Lung (tissue), 12 donors: ENCODE data around the gene TUB. TPM values are rescaled to one million over a fixed set of nuclear protein-coding genes. Genes with fewer than 3 reads are reported as not detected.
A peak's percentile ranks its signal among the peaks of the same experiment; 100 is the strongest.

ENCODE experiments used
- ATAC-seq: fragments of 200-7000 bp; cut with Tn5 transposase; one replicate; pipeline ENCODE4 v1.9.1; 2020; ENCODE audit warnings: moderate number of reproducible peaks; ENCODE audit not compliant: insufficient read depth, low FRiP score
- DNase-seq, 3 donors: peaks; one replicate each; pipeline ENCODE4 v3.0.0-alpha.2; 2013 to 2017
- H3K27ac ChIP-seq, 2 donors: one replicate each; pipeline ENCODE4 v1.5.1; 2013; ENCODE audit warnings: mild to moderate bottlenecking in 2 of 2, moderate library complexity in 2 of 2, control low read depth in 1 of 2, inconsistent platforms in 1 of 2, low read depth in 1 of 2, low read length in 1 of 2
- H3K27me3 ChIP-seq, 3 donors: one replicate each; pipeline ENCODE4 v1.5.1; 2013; ENCODE audit warnings: low read length in 2 of 3; ENCODE audit not compliant: control insufficient read depth in 3 of 3, insufficient read depth in 3 of 3
- H3K36me3 ChIP-seq, 4 donors: one replicate each; pipeline ENCODE4 v1.5.1; 2013; ENCODE audit warnings: low read length in 4 of 4, mild to moderate bottlenecking in 1 of 4, moderate library complexity in 1 of 4; ENCODE audit not compliant: control insufficient read depth in 4 of 4, insufficient read depth in 4 of 4
- H3K4me1 ChIP-seq, 5 donors: one replicate each; pipeline ENCODE4 v1.5.1; 2013; ENCODE audit warnings: low read length in 5 of 5, mild to moderate bottlenecking in 2 of 5, moderate library complexity in 1 of 5; ENCODE audit not compliant: control insufficient read depth in 5 of 5, insufficient read depth in 5 of 5
- H3K4me3 ChIP-seq: one replicate; pipeline ENCODE4 v1.5.1; 2013; ENCODE audit warnings: mild to moderate bottlenecking, control low read depth, moderate library complexity
- H3K9ac ChIP-seq, 2 donors: one replicate each; pipeline ENCODE4 v1.5.1; 2013; ENCODE audit warnings: low read length in 2 of 2, control low read depth in 1 of 2; ENCODE audit not compliant: insufficient read depth in 1 of 2
- H3K9me3 ChIP-seq, 4 donors: one replicate each; pipeline ENCODE4 v1.5.1; 2013; ENCODE audit warnings: low read length in 3 of 4, mild to moderate bottlenecking in 1 of 4, moderate library complexity in 1 of 4; ENCODE audit not compliant: control insufficient read depth in 4 of 4, insufficient read depth in 3 of 4
- CTCF ChIP-seq: IDR thresholded peaks from 2 replicates; pipeline ENCODE4 v1.5.1; 2012; ENCODE audit warnings: mild to moderate bottlenecking; ENCODE audit errors: control extremely low read depth, extremely low read depth
- WGBS, 2 donors: extraction: QIAGEN DNeasy Blood & Tissue Kit; methylation state at CpG; one replicate each; pipeline ENCODE4 v1.1.7; 2013; 5-methylcytosine and 5-hydroxymethylcytosine counted together
- polyA plus RNA-seq, 2 donors: library from polyadenylated mRNA; stranded (reverse); fragments of 200-250 nt; gene quantifications; one replicate each; pipeline ENCODE4 v1.2.1, GENCODE V29; 2013
- total RNA-seq, 2 donors: library from RNA; depleted of rRNA in 1 of 2; stranded (reverse); fragments of >200 nt in 1 of 2; gene quantifications; one replicate each; pipeline ENCODE4 v1.2.1, GENCODE V29; 2014 to 2021
- donor health status: control.
- donor health status: control.
- donor health status: Bipolar disorder and iron deficiency.
- donor health status: healthy.
- donor health status: DM: yes; HTN: yes; CAD: no.

Gene TUB
- total and polyA plus RNA-seq, 4 donors, result 0.96 to 23.5 (median 5.1) TPM

DNA sequence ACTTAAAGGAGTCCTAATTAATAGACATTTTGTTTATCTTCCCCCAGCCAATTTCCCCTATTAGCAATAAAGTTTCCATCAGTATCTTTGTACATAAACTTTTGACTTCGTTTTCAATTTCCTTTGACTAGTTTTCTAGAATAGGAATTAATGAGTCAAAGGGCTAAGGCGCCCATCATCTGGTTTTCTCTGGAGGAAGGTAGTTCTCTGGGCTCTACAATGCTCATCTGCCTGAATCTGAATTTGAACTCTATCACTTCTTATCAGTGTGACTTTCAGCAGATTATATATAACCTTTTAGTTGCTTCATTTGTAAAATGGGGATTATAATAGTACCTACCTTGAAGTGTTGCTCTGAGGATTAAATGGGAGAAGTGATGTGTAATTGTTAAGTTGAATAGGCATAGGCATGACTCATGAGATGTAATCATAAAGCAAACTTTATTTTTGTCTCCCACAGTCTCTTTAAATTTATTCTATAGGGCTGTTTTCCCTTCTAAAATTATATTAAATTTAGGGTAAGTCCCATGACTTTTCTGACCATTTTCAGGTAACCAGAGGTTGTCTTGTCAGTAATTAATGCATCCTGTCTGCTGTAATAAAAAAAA lies 5.8 kb upstream of the TUB start:
- Histone ChIP-seq H3K4me3 (no peak overlapping the region), H3K4me1 (peaks cover 0 to 7% (median 0%) of the 10 kb centered on the region in 5 donors), H3K9ac (no peak overlapping the region), H3K27ac (no peak overlapping the region), H3K36me3 (no peaks in the 10 kb centered on the region), H3K27me3 (peaks cover 0 to 7% (median 0%) of the 10 kb centered on the region in 3 donors), H3K9me3 (no peaks in the 10 kb centered on the region)
- no peak for DNase-seq
- no peak for ATAC-seq
- WGBS, 2 donors, result 58 to 70% methylated on average over 2 of the region's 2 CpGs
- TF ChIP-seq CTCF, result no peak

DNA sequence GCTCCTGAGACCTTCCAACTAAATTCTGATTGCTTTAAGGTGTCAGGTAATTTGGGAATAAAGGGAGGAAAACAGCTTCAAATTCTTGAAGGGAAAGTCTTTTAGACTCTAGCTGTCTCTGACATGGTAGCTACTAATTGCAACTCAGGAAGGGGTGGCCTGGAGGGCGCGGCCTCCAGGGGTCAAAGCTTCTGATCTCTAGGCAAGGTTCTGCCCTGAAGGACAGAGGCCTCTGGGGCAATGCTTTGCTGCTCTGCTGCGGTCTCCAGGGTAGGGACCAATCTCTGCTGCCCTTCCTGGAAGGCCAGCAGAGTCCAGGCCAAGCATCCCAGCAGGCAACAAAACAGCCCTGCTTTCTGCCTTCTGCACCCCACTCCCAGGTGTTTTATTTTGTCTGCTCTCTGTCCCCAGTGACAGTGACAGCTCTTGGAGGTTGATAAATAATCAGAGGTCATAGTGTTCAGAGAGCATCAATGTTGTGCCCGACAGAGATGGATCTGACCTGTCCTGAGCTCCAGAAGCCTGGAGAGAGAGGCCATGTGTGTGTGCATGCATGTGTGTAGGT lies 1.8 kb upstream of the TUB start:
- ATAC-seq (no peak), DNase-seq (no peak)
- Histone ChIP-seq H3K9ac (no peak overlapping the region), H3K4me1 (peaks cover 0 to 31% (median 8%) of the 10 kb centered on the region in 5 donors), H3K27me3 (peaks cover 0 to 4% (median 0%) of the 10 kb centered on the region in 3 donors), H3K9me3 (no peaks in the 10 kb centered on the region), H3K36me3 (no peaks in the 10 kb centered on the region), H3K4me3 (no peak overlapping the region), H3K27ac (no peak overlapping the region)
- WGBS, 2 donors, result 82 to 89% methylated on average over 4 of the region's 4 CpGs
- no peak for TF ChIP-seq CTCF

DNA sequence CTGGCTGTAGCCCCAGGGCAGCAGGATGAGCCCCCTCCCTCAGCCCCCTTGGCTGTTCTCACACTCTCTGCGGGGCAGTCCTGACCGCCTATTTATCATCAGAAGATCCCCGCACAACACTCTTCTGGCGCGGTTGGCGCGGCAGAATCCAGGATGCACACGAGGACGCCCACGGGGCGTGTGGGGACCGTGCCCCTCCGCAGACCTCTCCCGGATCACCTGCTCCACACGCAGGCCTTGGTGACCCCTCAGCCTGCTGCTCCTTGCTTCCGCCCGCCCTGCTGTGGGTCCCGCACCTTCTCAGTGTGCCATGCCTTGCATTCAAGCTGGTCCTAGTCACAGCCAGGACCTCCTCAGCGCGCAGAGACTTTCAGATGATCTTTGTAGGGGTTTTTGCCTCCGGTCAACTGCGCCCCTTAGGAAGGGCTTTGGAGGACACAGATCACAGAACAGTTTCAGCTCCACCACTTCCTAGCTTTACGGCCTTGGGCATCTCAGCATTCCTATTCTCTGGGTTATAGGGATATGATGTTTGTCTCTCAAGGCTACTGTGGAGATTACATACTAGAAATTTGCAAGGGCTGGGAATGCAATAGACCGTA lies 841 bp upstream of the TUB start:
- H3K9ac ChIP-seq, result peak overlapping the region; percentile 58 to 62
- no peak for TF ChIP-seq CTCF
- DNase-seq (no peak), ATAC-seq (no peak)
- H3K4me3 ChIP-seq, result no peak overlapping the region
- 77 to 82% methylated on average over 24 of the region's 24 CpGs for WGBS, 2 donors
- H3K4me1 ChIP-seq, result peaks cover 0 to 31% (median 8%) of the 10 kb centered on the region in 5 donors
- H3K9me3 ChIP-seq, result no peaks in the 10 kb centered on the region
- H3K27ac ChIP-seq, result no peak overlapping the region
- no peaks in the 10 kb centered on the region for H3K36me3 ChIP-seq
- peaks cover 0 to 4% (median 0%) of the 10 kb centered on the region in 3 donors for H3K27me3 ChIP-seq
